MCF 10A (cell line): ENCODE results near the gene ATP1B1. TPM values are rescaled to one million over a fixed set of nuclear protein-coding genes. Genes with fewer than 3 reads are reported as not detected.

Experiments
- BruUV-seq: library from RNA; stranded (reverse); fragments of 400-500 nt; replicated peaks from 2 replicates; lab custom pipeline; 2021; lab: Mats Ljungman, UMichigan
- CTCF ChIA-PET: fragments of 300-600 bp; sonication (Branson Sonifier 250); formaldehyde crosslinking; extraction: SDS; loops from one replicate; lab custom pipeline; 2021; ENCODE audit warnings: antibody characterized with exemption, inconsistent platforms; lab: Yijun Ruan, JAX
- POLR2A ChIA-PET: fragments of 300-600, 350-650 bp; sonication (Branson Sonifier 250); formaldehyde crosslinking; extraction: SDS; loops from one replicate; lab custom pipeline; 2020; ENCODE audit warnings: antibody characterized with exemption, inconsistent platforms; lab: Yijun Ruan, JAX
- DNase-seq: peaks from one replicate; pipeline ENCODE4 v3.0.0-alpha.2; 2018; ENCODE audit not compliant: unreplicated experiment
- H3K27ac Mint-ChIP-seq: one replicate; pipeline ENCODE4 v1.8.0; 2022; ENCODE audit warnings: mild to moderate bottlenecking, low read depth, mixed read lengths; ENCODE audit not compliant: unreplicated experiment
- H3K27me3 Mint-ChIP-seq: one replicate; pipeline ENCODE4 v1.8.0; 2022; ENCODE audit warnings: mixed read lengths; ENCODE audit not compliant: insufficient read depth, unreplicated experiment
- H3K36me3 Mint-ChIP-seq: one replicate; pipeline ENCODE4 v1.8.0; 2022; ENCODE audit warnings: mild to moderate bottlenecking, moderate library complexity, mixed read lengths; ENCODE audit not compliant: insufficient read depth, unreplicated experiment
- H3K4me1 Mint-ChIP-seq: one replicate; pipeline ENCODE4 v1.8.0; 2022; ENCODE audit warnings: mixed read lengths; ENCODE audit not compliant: insufficient read depth, unreplicated experiment
- H3K4me3 Mint-ChIP-seq: one replicate; pipeline ENCODE4 v1.8.0; 2022; ENCODE audit warnings: mild to moderate bottlenecking, moderate library complexity, mixed read lengths; ENCODE audit not compliant: unreplicated experiment
- H3K9me3 Mint-ChIP-seq: one replicate; pipeline ENCODE4 v1.8.0; 2022; ENCODE audit warnings: mixed read lengths; ENCODE audit not compliant: unreplicated experiment
- intact Hi-C: fragments of 100-400 bp; cut with micrococcal nuclease; formaldehyde crosslinking; loops from 2 replicates; pipeline ENCODE4 v1.14.1; 2022
- total RNA-seq: library from RNA; stranded (reverse); gene quantifications from 2 replicates; pipeline ENCODE4 v1.2.3, GENCODE V29; 2022
- TF ChIP-seq, protein P1 (sequence below): fragments of 200-600 bp; IDR thresholded peaks from one replicate; pipeline ENCODE4 v1.8.0; 2022; ENCODE audit warnings: antibody characterized with exemption, mild to moderate bottlenecking; ENCODE audit not compliant: unreplicated experiment

Gene ATP1B1
- total RNA-seq, 1 experiment from 2014 or later, result 20.0 TPM

- Mint-ChIP-seq H3K27me3 (no peaks in the 10 kb centered on the region), H3K36me3 (peaks cover 70% of the 10 kb centered on the region), H3K9me3 (no peaks in the 10 kb centered on the region), H3K4me3 (no peak overlapping the region), H3K27ac (no peak overlapping the region), H3K4me1 (peaks cover 22% of the 10 kb centered on the region)
- intact Hi-C loops, result no loop called here
- DNase-seq, result no peak
- CTCF ChIA-PET, result interaction anchor here (0.7 to 1.9 kb wide), 3 partner anchors 17 to 525 kb away, joined by 3 to 7 read pairs (median 5); no protein-coding TSS in a partner anchor
- POLR2A ChIA-PET, result interaction anchor here (1.0 to 1.1 kb wide), 2 partner anchors 9 to 17 kb away, joined by 3 to 4 read pairs; no protein-coding TSS in a partner anchor
- no TSS peak for BruUV-seq
- TF ChIP-seq, protein P1, sequence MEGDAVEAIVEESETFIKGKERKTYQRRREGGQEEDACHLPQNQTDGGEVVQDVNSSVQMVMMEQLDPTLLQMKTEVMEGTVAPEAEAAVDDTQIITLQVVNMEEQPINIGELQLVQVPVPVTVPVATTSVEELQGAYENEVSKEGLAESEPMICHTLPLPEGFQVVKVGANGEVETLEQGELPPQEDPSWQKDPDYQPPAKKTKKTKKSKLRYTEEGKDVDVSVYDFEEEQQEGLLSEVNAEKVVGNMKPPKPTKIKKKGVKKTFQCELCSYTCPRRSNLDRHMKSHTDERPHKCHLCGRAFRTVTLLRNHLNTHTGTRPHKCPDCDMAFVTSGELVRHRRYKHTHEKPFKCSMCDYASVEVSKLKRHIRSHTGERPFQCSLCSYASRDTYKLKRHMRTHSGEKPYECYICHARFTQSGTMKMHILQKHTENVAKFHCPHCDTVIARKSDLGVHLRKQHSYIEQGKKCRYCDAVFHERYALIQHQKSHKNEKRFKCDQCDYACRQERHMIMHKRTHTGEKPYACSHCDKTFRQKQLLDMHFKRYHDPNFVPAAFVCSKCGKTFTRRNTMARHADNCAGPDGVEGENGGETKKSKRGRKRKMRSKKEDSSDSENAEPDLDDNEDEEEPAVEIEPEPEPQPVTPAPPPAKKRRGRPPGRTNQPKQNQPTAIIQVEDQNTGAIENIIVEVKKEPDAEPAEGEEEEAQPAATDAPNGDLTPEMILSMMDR, result no peak
Measured at GRCh38 chr1:169128562-169128961, 22.1 kb downstream of the ATP1B1 start.

DNA sequence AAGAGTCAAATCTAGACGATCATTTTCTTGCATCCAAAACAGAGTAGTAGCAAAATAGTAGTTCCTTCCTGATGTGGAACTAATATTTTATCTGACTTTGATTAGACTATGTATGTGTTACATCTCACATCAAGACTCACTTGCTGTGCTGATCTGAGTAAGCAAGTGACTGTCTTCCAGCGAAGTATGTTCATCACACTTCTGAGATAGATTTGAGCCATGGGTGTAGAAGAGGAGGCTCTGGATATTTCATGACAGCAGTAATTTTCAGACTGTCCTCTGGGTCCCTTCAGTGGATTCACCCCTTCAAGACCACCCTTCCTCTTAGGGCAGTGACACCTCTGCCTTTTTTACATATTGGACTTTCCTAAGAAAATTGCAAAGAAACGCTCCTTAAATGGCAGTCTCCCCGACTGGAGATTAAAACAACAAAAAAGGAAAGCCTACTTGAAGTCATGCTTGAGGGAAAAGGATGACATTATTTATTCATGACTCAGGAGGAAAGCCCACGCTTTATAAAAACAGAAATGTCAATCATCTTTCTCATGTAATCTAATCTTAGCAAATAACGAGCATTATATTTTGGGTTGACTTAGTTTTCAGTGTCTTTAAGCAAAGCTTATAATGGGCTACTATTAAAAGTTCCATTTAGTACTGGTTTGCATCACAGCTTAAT lies 22.8 kb downstream of the ATP1B1 start:
- Mint-ChIP-seq H3K27me3 (no peaks in the 10 kb centered on the region), H3K27ac (no peak overlapping the region), H3K4me1 (peaks cover 22% of the 10 kb centered on the region), H3K4me3 (no peak overlapping the region), H3K9me3 (no peaks in the 10 kb centered on the region), H3K36me3 (peaks cover 68% of the 10 kb centered on the region)
- CTCF ChIA-PET, result interaction anchor here (0.6 to 1.6 kb wide), 6 partner anchors 10 to 526 kb away, joined by 3 to 5 read pairs (median 3); no protein-coding TSS in a partner anchor
- no TSS peak for BruUV-seq
- POLR2A ChIA-PET, result interaction anchor here (0.6 to 0.8 kb wide), 2 partner anchors 13 to 493 kb away, joined by 3 to 4 read pairs; no protein-coding TSS in a partner anchor
- intact Hi-C loops, result no loop called here
- TF ChIP-seq, protein P1, result no peak
- peak; percentile 47 for DNase-seq

DNA sequence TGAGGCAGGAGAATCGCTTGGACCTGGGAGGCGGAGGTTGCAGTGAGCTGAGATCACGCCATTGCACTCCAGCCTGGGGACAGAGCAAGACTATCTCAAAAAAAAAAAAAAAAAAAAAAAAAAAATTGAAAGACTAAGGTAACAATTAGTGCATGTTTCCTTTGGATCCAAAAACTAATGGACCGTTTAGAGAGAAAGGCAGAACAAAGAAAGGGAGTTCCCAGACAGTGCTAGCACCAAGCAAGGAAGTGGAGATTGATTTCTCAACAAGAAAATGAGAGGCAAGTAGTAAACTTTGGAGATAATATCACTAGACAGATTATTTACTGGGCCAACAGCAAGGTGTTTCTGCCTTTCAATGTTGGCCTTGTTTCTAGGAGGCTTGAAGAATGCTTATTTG lies 24.2 kb downstream of the ATP1B1 start:
- Mint-ChIP-seq H3K4me3 (no peak overlapping the region), H3K9me3 (no peaks in the 10 kb centered on the region), H3K27ac (no peak overlapping the region), H3K36me3 (peaks cover 61% of the 10 kb centered on the region), H3K27me3 (no peaks in the 10 kb centered on the region), H3K4me1 (peaks cover 22% of the 10 kb centered on the region)
- ChIA-PET CTCF (interaction anchor here (0.6 to 1.6 kb wide), 4 partner anchors 105 to 527 kb away, joined by 3 to 4 read pairs (median 3); no protein-coding TSS in a partner anchor), POLR2A (interaction anchor here (1.1 kb wide), 1 partner anchor 10 kb away, joined by 3 read pairs; no protein-coding TSS in a partner anchor)
- intact Hi-C loops, result no loop called here
- no TSS peak for BruUV-seq
- TF ChIP-seq, protein P1, result no peak
- DNase-seq, result no peak

DNA sequence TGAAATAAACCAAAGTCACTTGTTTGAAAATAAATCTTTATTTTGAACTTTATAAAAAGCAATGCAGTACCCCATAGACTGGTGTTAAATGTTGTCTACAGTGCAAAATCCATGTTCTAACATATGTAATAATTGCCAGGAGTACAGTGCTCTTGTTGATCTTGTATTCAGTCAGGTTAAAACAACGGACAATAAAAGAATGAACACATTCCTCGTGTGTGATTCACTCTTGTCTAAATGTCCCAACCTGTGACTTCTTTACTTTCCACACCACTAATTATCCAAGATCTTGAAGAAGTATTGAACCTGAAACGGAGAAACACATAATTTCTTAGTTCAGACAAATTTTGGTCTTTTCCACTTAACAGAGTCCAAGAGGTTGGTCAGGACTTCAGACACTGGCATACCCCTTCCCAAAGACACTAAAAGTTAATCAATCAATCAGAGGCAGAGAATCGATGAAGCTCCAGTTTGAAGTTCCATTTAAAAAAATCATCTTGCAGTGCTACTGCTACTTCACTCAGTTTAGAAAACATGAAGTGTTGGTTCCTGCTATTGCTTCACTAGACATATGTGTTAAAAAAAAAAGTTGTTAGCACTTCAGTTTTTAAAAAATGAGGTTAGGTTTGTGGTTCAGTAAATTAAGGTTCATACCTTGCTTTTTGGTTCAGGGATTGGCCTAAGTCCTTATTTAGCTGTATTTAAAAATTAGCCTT lies 26.2 kb downstream of the ATP1B1 start:
- DNase-seq, result no peak
- TF ChIP-seq, protein P1, result no peak
- Mint-ChIP-seq H3K9me3 (no peaks in the 10 kb centered on the region), H3K4me3 (no peak overlapping the region), H3K27ac (peak overlapping the region; percentile 68), H3K36me3 (peaks cover 45% of the 10 kb centered on the region), H3K27me3 (no peaks in the 10 kb centered on the region), H3K4me1 (peaks cover 22% of the 10 kb centered on the region)
- intact Hi-C loops, result no loop called here
- no TSS peak for BruUV-seq
- ChIA-PET POLR2A (interaction anchor here (0.7 to 1.1 kb wide), 3 partner anchors 14 to 40 kb away, joined by 3 to 4 read pairs (median 4); no protein-coding TSS in a partner anchor), CTCF (interaction anchor here (0.6 to 3.6 kb wide), 17 partner anchors 11 to 790 kb away, joined by 3 to 33 read pairs (median 6); no protein-coding TSS in a partner anchor)
